ENCODE results near the gene OR5K2.

The OR5K2 gene

DNA sequence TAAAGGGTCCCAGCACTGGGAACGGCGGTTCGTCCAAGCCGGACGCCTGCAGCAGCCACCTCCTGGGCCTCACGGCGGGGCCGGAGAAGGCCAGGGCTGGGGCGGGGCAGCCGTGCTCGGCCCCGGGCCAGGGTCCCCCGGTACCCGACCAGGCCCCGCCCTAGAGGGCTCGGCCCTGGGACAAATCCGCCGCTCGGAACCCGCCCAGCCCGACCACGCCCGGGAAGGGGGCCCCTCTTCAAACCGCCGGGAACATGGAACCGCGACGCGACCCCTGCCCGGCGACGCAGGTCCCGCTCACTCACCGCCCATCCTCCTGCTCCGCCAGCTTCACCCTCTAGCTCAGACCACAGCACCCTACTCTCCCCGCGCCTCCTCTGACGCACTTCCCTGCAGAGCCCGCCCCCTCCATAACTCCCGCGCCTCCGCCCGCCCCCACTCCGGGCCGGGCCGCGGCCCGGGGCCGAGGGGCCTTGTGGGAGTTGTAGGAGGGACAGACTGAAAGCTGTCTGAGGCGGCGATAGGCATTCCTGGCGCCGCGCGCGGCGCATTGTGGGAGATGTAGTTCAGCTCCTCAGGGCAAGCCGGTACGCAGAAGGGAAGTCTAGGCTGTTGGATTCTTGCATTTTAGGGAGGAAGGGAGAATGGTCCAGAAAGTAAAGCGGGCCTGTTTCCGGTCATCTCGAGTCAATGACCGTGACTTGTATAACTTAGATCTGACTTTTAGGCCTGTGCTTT is 25.2 kb downstream of the OR5K2 start, which contains the start of gene CLDND1:
TSS of gene CLDND1 (minus strand) at position 359 of the 738 bp plus-strand sequence. CDS start 1,478 bp downstream, outside the sequence.
- peak; percentile 96 for DNase-seq (ENCODE audit: low spot score)

DNA sequence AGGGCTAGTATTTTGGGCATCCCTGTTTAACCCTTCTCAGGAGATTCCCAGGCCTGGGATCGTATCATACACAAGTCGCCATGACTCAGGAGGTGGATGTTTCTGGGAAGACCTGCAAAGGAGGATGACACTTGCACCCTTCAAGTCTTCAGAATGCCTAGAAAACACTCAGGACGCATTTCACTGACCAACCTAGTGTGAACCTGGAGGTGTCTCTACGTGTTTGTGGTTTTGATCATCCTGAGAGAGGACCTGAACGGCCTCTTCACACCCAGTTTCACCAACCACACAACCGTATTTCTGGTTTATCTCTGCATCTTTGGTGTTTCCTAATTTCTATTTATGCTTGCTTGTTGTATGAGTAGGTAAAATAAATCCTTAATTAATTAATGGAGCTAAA is 28.0 kb downstream of the OR5K2 start:
- no peak for DNase-seq (ENCODE audit: low spot score)

DNA sequence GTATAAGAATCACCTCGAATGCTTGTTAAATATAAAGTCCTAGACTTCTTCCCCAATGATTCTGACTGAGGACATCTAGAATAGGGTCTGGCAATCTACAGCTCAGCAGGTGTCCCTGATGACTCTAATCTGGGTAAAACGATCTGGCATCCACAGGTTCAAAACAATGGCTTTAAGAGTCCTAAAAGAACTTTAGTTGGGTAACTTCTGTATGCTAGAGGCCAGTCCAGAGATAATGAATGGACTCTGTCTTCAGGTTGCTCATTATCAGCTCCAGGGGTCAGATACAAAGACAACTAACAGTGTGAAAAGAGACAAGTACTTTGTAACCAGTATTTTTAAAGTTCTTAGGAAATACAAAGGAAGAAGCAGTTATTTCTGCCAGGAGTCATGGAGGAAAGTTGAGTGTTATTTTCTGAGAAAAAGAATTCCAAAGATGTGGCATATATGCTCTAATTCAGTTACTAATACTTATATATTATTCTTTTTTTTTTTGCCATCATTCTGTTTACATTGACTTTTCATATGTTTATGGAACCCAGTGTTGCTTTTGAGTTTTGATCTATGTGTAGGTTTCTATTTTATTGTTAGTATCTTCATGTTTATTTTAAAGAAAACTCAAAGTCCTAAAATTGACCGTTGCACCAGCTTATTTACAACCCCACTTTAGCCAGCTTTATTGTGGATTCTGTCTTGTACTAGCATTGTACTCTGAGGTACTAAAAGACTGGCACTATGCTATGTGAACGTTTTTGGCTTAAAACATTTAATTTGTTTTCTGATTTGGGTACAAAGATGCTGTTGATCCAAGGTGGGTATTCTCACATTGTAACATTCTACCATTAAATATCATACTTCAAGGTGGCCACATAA is 31.2 kb downstream of the OR5K2 start:
- DNase-seq (ENCODE audit: low spot score) = no peak

DNA sequence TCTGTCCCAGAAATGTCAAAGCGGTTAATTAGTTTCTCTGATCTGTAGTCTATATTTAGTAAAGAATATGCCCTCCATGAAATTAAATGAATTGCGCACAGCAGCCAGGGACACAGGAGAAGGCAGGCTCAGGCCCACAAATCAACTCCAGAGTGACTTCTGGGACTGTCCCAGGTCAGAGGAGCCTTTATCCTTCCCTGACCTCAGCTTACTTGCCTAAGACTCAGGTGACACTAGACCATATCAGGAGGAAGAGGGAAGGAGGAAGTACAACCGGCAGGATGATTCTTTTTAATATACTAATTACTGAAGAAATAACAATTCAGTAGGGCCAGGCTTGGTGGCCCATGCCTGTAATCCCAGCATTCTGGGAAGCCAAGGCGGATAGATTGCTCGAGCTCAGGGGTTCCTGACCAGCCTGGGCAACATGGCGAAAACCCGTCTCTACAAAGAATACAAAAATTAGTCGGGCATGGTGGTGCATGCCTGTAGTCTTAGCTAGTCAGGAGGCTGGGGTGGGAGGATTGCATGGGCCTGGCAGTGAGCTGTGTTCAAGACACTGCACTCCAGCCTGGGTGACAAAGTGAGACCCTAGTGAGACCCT is 32.5 kb downstream of the OR5K2 start:
- no peak for DNase-seq (ENCODE audit: low spot score)

DNA sequence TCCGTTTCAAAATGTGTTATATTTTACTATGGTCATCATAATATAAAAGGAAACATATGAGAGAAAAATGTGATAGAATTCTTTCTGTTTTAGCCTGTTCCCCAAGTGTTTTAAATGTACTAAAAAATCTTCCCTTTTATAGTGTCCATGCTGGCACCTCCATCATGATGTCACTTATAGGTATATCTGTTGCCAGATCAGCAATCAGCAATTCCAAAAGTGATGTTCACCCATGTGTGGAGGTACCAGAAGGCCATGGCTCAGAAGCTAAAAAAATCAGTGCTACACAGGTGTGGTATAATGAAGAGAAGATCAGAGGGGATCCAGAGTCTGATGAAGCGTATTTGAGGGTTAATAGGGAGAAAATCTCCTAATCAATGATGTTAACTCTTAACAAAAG is 33.2 kb downstream of the OR5K2 start:
- no peak for DNase-seq (ENCODE audit: low spot score)

DNA sequence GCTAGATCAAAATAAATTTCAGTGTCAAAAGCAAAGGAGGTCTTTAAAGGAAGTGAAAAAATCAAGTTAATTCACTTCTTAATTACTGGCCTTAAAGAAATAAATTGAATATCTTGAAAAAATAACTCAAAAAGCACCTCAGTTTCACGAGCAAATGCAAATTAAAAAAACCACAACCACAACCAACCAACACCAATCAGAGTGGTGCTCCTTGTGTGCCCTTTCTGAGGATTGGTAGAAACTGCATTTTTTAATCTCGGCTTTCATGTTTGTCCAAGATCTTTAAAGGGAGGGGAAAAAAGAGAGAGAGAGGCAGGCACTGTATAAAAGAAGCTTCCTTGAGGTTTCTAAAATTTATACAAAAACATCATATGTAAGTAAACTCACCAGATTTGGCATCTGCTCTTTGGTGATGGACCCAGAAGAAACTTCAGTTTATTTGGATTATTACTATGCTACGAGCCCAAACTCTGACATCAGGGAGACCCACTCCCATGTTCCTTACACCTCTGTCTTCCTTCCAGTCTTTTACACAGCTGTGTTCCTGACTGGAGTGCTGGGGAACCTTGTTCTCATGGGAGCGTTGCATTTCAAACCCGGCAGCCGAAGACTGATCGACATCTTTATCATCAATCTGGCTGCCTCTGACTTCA is 34.3 kb downstream of the OR5K2 start, which contains the start of gene GPR15:
TSS of gene GPR15 (plus strand) at position 357 of the 653 bp plus-strand sequence. CDS start at position 413, 56 bp downstream.
- DNase-seq (ENCODE audit: low spot score) = no peak

DNA sequence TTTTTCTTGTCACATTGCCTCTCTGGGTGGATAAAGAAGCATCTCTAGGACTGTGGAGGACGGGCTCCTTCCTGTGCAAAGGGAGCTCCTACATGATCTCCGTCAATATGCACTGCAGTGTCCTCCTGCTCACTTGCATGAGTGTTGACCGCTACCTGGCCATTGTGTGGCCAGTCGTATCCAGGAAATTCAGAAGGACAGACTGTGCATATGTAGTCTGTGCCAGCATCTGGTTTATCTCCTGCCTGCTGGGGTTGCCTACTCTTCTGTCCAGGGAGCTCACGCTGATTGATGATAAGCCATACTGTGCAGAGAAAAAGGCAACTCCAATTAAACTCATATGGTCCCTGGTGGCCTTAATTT is 34.8 kb downstream of the OR5K2 start:
- DNase-seq (ENCODE audit: low spot score) = peak; percentile 74

DNA sequence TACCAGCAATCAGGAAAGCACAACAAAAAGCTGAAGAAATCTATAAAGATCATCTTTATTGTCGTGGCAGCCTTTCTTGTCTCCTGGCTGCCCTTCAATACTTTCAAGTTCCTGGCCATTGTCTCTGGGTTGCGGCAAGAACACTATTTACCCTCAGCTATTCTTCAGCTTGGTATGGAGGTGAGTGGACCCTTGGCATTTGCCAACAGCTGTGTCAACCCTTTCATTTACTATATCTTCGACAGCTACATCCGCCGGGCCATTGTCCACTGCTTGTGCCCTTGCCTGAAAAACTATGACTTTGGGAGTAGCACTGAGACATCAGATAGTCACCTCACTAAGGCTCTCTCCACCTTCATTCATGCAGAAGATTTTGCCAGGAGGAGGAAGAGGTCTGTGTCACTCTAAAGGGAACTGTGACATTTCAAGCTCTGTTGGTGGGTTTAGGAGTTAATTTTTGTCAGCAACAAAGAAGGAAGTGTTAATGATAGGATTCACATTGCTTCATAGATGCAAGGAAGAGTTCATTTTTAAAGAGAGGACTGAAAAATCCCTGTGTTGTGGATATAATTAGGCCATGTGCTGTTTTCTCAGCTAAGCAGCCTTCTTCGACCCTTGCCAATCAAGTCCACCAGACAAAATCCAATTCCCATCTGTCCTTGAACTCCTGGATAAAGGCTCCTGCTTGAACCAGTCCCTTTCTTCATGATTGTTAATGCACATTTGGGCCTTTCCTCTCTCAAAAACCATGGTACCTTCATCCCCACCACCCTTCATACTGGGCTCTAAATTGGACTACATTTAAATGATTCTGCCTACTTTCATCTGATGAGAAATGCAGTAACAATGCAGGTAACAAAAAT is 35.5 kb downstream of the OR5K2 start:
- DNase-seq (ENCODE audit: low spot score) = no peak

DNA sequence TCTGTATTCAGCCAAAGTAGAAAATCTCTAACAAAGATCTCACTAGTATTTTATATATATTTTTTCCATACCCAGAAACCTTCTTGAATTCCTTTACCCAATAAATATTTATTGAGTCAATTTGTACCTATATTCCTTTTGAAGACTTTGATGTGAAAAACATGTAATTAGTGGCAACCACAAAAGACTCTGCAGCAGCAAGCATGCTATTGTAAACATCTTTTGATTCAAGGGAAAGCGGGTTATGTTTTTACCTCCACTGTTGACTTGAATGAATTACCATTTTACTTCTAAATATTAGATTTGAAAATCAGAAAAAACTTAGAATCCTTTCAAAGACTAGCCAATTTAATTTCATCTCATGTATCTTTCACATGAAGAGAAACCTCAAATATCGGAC is 36.7 kb downstream of the OR5K2 start:
- no peak for DNase-seq (ENCODE audit: low spot score)

DNA sequence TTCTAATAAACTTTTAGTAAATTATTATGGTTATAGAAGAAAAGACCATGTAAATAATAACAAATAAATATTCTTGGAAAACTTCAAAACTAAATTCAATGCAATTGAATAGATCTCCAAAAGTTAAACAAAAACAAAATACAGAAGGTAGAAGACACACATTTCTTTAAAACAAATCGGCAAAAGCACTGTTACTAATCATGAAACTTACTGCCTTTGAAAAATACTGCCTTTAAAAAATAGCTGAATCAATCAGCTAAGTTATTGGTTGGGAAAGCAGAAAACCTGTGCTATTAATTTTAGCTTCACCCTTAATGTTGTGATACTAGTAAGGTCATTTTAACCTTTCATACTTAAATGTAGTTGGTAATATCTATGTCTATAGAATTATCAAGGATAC is 37.3 kb downstream of the OR5K2 start:
- no peak for DNase-seq (ENCODE audit: low spot score)

DNA sequence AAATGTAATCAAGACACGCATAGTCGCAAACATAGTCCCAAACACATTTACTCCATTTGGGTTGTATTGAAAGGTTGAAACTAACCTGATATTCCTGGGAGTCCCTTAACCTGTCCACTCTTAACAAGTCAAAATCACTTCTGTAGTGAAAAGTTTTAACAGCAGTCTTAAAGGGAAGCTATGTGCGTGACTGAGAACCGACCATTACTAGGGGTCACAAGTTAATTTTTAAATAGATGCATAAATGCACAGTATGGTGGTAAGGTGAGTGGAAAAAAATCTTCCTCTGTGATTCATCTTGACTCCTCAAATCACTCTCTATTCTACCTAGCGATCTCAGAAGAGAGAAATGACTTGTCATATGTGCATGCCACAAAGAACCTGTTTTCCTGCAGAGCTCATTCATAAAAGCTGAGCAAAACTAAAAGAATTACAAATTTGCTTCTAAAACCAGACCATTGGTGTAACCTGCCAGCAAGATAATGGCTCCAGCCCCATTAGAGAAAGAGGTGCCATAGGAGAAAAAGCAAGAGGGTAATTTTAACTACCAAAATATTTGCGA is 39.1 kb downstream of the OR5K2 start:
- DNase-seq (ENCODE audit: low spot score) = no peak

DNA sequence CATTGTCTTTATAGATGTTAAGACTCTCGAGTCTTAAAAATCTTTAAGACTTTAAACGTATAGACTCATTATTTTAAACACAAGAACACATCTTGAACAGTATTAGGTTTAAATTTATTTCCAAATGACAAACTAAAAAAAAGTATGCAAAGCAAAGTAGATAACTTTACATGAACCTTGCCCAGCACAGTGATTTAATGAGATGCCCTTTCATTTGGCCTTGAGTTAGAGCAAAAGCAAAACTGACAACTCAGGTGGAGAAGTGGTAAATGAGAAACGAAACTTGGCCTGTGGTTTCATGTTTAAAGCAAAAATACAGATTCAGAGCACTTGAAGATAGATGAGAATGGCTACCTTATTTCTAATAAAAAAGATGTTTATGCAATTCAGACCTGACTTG is 42.9 kb downstream of the OR5K2 start:
- no peak for DNase-seq (ENCODE audit: low spot score)

DNA sequence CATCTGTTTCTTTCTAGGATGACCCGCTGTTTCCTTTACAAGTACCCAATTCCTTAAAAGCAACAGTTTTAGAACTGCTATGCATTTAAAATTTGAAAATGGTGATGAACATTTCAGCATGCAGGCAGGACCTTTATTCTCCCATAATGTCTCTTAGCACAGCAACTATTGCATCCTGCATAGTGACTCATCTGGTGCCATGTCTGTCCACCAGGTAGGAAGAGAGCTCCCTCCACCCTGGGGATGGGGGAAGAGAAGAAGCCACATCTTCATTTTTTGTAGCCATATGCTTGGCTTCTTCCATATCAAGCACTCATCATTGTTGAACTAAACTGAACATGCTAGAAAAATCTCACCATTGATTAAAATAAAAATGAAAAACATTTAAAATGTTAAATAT is 44.2 kb downstream of the OR5K2 start:
- no peak for DNase-seq (ENCODE audit: low spot score)

DNA sequence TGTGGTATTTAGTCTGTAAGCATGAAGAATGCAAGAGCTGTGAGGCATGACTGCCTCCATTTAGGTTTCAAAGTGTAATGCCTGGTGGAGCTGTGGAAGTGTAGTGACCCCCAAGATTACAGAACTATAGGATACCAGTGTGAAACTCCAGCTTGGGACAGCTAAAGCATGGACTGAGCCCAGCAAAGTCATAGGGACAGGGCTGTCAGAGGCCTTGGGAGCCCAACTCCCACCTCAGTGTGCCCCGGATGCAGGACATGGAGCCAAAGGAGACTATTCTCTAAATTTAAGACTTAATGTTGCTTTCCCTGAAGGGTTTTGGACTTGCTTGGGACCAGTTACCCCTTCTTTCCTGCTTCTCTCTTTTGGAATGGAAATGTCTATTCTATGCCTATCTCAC is 45.1 kb downstream of the OR5K2 start:
- DNase-seq (ENCODE audit: low spot score) = no peak

DNA sequence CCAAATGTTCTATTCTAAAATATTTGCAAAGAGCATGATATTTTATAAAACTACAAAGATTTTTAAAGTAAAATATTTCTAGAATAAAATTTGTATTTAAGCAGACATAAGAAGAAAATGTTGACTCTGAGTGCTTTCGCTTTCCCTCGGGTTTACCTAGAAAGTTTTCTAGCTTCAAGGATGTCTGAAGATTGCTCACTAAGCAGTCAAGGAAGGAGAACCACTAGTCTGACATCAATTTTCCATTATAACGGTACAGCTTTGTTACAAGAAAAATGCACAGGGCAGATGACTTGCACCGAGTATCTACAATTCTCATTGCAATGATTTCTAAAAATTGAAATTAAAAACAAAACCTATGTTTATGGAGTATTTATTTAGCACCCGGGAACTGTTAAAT is 48.5 kb downstream of the OR5K2 start:
- no peak for DNase-seq (ENCODE audit: low spot score)

Small RNA genes lying within 50 kb of the gene (small RNA-seq; reads per million reads assigned to genes)
- gene RPL38P4 = 0 reads per million in 2 experiments
